Activated T-cell treated with anti-CD3 and anti-CD28 coated beads, Interleukin-2, amount 50 U/mL, for 4 hours (primary cell): ENCODE measurements around the gene SLC24A4. TPM values are rescaled to one million over a fixed set of nuclear protein-coding genes. Genes with fewer than 3 reads are reported as not detected.

Experiments
- ATAC-seq, 2 donors: fragments of 200-7000 bp; cut with Tn5 transposase; one replicate each; pipeline ENCODE4 v1.10.0; 2021
- DNase-seq: peaks from one replicate; pipeline ENCODE4 v3.0.0-alpha.2; 2020
- H3K27me3 Mint-ChIP-seq: one replicate; pipeline ENCODE4 v1.8.0; 2021; ENCODE audit warnings: low read depth, mixed read lengths
- H3K36me3 Mint-ChIP-seq: one replicate; pipeline ENCODE4 v1.8.0; 2022; ENCODE audit warnings: mixed read lengths; ENCODE audit not compliant: insufficient read depth
- H3K4me1 Mint-ChIP-seq: one replicate; pipeline ENCODE4 v1.8.0; 2021; ENCODE audit warnings: low read depth, mixed read lengths
- H3K4me3 Mint-ChIP-seq: one replicate; pipeline ENCODE4 v1.8.0; 2021; ENCODE audit warnings: mild to moderate bottlenecking, moderate library complexity, mixed read lengths
- H3K9me3 Mint-ChIP-seq: one replicate; pipeline ENCODE4 v1.8.0; 2021; ENCODE audit warnings: mixed read lengths
- total RNA-seq, 3 donors: library from RNA; stranded (reverse); gene quantifications; one replicate each; pipeline ENCODE4 v1.2.1, GENCODE V29; 2021

Gene SLC24A4
- total RNA-seq, 3 donors from 2014 or later: 0.03 TPM; not detected in 2

DNA sequence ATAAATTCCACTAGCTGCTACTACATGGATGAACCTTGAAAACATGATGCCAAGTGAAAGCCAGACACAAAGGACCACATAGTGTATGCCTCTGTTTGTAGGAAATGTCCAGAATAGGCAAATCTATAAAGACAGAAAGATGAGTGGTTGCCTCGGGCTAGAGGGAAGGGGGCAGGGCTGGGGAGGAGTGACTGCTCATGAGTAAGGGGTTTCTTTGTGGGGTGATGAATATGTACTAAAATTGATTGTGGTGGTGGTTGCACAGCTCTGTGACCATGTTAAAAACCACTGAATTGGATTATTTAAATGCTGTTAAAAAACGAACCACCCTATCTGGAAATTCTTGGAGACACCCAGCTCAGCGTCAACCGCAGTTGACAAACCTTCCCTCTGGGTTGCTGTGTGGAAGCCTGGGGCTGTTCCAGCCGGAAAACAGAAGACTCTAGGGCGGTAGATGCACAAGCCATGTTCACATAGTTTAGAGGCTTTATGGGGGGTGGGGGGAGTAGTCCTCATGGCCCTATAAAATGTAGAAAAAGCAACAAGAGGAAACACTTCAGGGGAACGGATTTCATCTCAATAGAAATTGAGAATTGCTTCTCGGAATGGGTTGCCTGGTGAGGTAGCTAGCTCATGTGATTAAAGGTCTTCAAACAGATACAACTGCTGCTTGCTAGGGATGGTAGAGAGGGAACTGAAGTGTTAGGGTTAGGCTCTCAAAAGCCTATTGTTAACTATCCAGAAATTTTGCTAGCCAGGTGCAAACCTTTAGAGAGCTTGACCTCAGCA, 220.0 kb downstream of the SLC24A4 start:
- Mint-ChIP-seq H3K36me3 (no peaks in the 10 kb centered on the region), H3K9me3 (no peaks in the 10 kb centered on the region), H3K27me3 (no peaks in the 10 kb centered on the region), H3K4me1 (peaks cover 27% of the 10 kb centered on the region), H3K4me3 (no peak overlapping the region)
- ATAC-seq (no peak), DNase-seq (no peak)

DNA sequence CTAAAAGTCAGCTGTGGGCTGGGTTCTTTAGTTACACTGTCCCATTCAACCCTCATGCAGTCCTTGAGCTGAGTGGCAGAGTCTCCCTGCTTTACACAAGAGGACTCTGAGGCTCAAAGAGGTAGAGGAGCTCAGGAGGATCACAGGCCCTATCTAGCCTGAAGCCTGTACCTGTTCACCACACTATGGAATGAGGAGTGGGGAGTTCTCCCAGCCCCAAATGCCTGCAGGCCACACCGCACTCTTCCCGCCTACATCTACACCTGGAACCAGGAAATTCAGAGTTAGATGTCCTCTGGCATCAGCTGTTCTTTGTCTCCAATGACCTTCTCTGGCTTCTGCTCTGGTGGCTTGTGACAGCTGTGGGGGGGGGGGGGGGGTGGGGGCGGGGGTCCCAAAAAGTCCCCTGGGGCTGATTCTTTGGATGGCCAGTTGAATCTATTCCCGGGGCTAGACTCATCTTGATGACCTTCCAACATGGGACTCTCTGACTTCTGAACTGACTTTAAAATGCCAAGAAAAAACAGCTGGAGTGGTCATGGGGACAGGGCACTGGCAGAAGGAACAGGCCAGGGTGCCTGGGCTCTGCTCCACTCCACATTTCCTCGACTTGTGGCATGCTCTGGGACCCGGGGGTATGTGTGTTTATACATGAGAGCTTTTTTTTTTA, 221.2 kb downstream of the SLC24A4 start:
- Mint-ChIP-seq H3K9me3 (no peaks in the 10 kb centered on the region), H3K4me3 (no peak overlapping the region), H3K4me1 (peaks cover 19% of the 10 kb centered on the region), H3K36me3 (no peaks in the 10 kb centered on the region), H3K27me3 (no peaks in the 10 kb centered on the region)
- DNase-seq: no peak
- no peak for ATAC-seq

DNA sequence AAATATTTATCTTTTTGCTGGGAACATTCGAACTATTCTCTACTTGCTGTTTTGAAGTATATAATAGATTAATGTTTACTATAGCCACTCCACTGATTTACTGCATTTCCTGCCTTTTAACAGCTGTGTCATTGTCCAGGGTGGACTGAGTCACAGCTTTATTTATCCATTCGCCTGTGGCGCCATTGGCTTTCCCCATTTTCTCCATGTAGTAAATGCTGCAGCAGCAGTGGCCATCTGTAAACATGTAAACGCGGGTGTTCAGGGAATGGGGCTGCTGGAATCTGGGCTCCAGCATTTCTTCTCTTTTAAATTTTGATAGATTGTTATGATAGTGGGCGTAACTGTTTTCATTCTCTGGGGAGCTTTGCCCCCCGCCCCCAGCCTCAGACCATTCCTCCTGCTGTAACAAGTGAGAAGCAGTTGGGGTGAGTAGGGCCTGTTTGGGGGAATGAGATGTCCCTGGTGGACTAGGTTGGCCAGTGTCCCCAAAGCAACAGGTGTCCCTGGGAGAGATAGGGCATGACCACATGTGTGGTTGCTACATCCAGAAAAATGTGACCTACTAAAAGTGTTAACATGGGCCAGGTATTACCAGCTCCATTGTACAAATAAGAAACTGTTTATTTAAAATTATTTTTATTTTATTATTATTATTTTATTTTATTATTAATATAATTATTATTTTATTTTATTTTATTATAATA, 223.5 kb downstream of the SLC24A4 start:
- H3K36me3 Mint-ChIP-seq: peaks cover 2% of the 10 kb centered on the region
- peaks cover 15% of the 10 kb centered on the region for H3K4me1 Mint-ChIP-seq
- ATAC-seq (no peak), DNase-seq (no peak)
- H3K4me3 Mint-ChIP-seq: no peak overlapping the region
- no peaks in the 10 kb centered on the region for H3K9me3 Mint-ChIP-seq
- H3K27me3 Mint-ChIP-seq: no peaks in the 10 kb centered on the region

DNA sequence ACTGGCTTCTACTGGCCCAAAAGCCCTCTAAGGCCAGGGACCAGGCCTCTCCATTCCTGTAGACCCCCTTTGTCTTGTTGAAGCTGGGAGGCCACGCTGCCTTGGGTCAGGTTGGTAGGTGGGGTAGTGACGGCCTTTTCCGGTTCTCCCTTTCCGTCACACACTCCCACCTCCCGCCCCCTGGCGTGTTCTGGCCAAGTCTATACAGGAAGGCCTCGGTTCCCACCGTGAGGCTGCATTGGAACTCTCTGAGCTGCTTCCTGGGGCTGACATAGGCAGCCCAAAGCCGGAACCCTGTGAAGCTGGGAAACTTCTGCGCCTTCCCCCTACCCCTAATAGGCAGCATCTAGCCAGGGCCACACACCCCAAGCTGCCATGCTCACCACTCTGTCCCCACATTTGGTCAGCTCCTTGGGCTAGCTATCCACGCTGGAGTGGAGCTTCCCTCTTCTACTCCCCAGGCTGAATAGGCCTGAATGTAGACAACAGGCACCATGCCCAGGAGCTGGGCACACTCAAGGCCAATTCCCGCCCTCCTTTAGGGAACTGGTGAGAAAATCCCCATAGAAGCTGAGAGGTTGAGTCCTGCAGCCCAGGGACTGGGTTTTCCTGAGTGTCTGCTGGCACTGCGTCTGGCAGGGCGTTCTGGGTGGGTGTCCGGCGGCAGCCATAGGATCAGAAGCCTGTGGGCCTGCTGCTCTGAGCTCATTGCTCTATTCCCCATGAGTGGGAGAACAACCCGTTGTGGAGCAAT, 226.3 kb downstream of the SLC24A4 start:
- Mint-ChIP-seq H3K4me3 (no peak overlapping the region), H3K36me3 (peaks cover 2% of the 10 kb centered on the region), H3K9me3 (no peaks in the 10 kb centered on the region), H3K4me1 (peaks cover 25% of the 10 kb centered on the region), H3K27me3 (peaks cover 1% of the 10 kb centered on the region)
- ATAC-seq: no peak
- no peak for DNase-seq

DNA sequence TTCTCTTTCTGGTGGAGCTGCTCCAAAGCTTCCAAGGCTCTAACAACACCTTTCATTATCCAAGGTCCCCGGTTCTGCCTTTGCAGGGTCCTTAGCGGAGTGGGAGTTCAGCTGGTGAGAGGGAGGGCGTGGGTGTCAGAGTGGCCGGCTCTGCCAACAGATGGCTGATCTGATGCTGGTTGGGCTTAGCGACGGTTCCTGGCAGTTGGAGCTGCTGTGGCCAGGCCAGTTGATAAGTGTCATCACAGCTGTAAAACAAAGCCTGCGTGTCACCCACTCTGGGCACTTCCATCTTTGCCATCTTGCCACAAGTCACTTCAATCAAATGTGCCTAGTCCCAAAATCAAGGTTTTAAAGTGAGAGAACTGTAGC, 226.9 kb downstream of the SLC24A4 start:
- ATAC-seq: no peak
- Mint-ChIP-seq H3K4me1 (peaks cover 25% of the 10 kb centered on the region), H3K27me3 (peaks cover 1% of the 10 kb centered on the region), H3K36me3 (peaks cover 2% of the 10 kb centered on the region), H3K4me3 (no peak overlapping the region), H3K9me3 (no peaks in the 10 kb centered on the region)
- DNase-seq: no peak

Other genes with a start within 250 kb of the SLC24A4 start
- 10 to 100 TPM; 20.3 to 25.8 (median 24.1) TPM for gene ATXN3, start 216.6 kb upstream of the SLC24A4 start, total RNA-seq
- 10 to 100 TPM; 74.3 to 86.8 (median 82.5) TPM for gene NDUFB1, start 201.5 kb upstream of the SLC24A4 start, total RNA-seq
- 10 to 100 TPM; 85.2 to 92.0 (median 88.9) TPM for gene CPSF2, start 201.2 kb upstream of the SLC24A4 start, total RNA-seq
- gene RIN3, start 190.6 kb downstream of the SLC24A4 start, total RNA-seq: 10 to 100 TPM; 14.2 to 24.3 (median 18.5) TPM